Stimulated activated CD8-positive, alpha-beta memory T cell treated with anti-CD3 and anti-CD28 coated beads, Interleukin-2, amount 100 ng/mL, for 1 hour (primary cell): ENCODE measurements around the gene RNF157.
"Not testable (repeated sequence)": the region's sequence is repeated elsewhere in the genome, so short reads cannot be mapped to it uniquely, and the experiment has no call there.

Source experiments
- DNase-seq, 2 donors: peaks; one replicate each; pipeline ENCODE4 v3.0.0-alpha.2; 2020; ENCODE audit warnings: low read depth in 2 of 2

The RNF157 gene

DNA sequence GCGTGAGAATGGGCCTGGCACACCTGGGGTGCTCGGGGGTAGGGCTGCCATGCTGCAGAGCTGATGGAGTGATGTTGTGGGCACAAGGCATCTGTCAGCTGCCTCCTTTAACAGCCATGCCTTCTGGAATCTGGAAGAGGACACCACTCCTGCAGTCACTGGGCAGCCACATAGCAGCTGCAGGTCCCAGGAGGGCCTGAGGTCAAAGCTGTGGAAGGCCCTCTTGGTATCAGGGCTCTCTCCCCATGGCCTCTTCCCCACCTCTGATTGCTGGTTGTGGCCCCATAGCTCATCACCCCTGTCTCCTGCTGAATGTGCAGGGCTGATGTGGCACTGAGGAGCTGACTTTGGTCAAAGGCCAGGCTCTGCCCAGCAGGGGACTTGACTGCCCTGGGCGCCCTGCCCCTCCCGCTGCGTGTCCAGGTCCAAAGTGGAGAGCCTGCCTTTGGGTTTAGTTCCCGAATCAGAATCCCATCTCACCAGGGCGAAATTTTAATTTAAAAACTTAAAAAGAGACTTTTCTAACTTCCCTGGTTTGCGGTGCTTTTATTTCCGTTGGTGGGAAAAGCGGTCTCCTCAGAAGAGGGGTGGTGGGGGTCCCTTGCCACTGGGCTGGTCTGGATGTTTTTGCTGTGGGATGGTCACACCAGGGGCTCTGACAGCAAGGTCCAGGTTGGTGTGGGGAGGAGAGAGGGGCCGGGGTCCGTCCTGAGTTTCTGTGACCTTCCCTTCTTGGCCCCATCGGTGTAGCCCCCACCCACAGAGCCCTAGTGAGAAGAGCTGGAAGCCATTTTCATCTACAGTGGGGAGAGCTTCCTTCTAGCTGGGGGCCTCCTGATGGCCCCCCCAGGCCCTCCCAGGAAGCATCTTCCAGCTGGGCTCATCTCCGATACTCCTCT, 30.7 kb upstream of the RNF157 start:
- DNase-seq: no peak

DNA sequence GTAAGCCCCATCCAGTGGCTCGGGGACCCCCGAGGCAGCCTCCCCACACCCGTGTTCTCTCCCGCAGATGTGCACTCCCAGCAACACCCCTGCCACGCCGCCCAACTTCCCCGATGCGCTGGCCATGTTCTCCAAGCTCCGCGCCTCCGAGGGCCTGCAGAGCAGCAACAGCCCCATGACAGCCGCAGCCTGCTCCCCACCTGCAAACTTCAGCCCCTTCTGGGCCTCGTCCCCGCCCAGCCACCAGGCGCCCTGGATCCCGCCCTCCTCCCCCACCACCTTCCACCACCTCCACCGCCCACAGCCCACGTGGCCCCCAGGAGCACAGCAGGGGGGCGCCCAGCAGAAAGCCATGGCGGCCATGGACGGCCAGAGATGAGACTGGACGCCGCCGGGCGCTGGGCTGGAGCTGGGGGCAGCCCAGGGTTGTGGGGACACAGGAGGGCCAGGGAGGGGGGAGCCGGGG, 29.9 kb upstream of the RNF157 start:
- DNase-seq: no peak

DNA sequence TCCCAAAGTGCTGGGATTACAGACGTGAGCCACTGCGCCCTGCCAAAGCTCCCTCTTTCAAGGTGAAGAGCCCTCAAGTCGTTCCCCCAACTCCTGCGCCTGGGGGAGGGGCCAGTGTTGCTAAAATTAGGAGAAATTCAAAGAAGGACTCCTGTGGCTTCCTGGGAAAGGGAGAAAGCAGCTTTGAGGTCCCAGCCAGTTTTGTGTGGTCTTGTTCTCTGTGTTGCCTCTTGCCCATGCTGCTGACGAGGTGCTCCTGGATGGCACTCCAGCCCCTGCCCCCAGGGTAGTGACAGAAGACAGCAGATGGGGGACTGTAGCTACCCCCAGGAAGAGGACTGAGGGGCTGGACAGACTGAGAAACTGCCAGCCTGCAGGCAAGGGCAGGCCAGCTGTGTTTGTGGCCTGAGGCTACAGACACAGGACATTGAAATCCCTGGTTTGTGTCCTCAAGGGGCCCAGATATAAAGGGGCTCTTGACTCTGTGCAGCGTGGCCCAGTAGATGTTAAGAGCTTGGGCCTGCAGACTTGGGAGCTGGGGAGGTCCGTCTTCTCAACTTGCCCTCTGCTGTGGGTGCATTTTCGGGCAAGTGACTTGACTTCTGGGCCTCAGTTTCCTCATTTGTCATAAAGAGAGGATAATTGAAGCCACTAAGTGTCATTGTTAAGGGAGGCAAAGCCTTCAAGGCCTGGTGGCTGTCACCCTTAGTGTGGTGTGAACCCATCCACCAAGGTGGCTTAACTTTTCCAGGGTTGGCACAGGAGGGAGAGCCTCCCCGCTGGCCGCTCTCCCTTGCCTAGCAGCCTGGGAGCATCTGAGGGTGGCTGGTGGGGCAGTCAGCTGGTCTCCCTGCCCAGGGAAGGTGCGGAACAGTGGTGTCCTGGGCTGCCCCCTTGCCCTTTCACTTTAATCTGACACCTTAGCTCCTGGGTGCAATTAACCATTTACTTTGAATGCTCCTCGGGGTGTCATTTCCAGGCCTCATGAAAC, 29.0 kb upstream of the RNF157 start:
- DNase-seq: no peak

DNA sequence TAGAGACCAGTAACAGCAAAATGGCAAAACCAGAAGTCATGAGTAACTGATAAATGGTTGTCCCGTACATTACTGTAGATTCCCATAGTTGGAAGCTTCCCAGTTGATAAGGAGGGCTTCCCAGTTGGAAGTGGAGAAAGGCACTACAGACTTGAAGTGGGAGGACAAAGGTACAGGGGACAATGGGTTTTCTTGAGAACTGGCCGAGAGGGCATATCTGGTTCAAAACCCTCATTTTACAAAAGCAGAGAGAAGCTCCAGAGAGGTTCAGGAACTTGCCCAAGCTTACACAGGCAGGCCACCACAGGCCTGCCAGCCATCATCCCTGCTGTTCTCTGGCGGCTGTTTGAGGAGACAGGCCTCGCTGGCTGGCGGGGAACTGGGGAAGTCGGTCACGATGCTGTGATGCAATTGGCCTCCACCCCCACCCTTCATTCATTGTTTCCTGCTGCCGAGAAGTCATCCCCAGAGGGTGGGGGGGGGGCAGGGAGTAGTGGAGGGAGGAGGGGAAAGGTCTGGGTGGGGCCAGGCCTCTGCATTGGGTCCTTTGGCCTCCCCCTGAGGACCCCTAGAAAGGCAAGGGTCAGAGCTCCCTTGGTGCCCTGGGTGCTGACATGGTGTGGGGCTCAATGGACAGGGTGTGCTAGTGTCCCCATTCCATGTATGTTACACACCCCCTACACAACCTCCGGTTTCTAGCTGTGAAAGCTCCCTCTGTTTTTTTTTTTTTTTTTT, 27.9 kb upstream of the RNF157 start:
- peak in 1 of 2 donors; percentile 38 for DNase-seq

DNA sequence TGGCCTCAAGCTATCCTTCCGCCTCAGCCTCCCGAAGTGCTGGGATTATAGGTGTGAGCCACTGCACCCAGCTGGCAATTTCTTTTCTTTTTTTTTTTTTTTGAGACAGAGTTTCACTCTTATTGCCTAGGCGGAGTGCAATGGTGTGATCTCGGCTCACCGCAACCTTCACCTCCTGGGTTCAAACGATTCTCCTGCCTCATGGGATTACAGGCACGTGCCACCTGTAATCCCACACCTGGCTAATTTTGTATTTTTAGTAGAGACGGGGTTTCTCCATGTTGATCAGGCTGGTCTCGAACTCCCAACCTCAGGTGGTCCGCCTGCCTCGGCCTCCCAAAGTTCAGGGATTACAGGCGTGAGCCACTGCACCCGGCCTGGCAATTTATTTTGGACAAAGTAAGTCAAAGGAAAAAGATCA, 27.3 kb upstream of the RNF157 start:
- DNase-seq: not testable (repeated sequence)

DNA sequence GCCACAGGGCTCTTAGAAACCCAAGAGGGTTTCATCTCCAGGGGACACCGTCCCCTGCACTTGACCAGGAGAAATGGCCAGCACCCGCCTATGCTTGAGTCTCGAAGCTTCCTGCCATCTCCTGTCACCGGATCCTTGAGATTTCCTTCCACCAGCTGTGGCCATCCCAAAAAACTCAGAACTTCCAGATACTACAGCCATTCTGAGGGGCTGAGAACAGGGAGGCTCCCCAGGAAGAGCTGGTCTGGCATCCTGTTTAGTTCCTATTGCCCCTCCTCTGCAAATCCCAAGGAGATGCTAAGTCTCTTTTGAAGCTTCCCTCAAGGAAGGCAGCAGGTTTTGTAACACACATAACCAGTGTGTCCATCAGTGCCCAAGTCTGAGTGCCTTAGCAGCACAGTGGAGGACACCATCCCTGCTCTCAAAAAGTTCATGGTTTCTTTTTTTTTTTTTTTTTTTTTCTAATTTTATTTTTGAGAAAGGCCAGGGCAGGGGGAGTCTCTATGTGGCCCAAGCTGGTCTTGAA, 26.8 kb upstream of the RNF157 start:
- DNase-seq: no peak

DNA sequence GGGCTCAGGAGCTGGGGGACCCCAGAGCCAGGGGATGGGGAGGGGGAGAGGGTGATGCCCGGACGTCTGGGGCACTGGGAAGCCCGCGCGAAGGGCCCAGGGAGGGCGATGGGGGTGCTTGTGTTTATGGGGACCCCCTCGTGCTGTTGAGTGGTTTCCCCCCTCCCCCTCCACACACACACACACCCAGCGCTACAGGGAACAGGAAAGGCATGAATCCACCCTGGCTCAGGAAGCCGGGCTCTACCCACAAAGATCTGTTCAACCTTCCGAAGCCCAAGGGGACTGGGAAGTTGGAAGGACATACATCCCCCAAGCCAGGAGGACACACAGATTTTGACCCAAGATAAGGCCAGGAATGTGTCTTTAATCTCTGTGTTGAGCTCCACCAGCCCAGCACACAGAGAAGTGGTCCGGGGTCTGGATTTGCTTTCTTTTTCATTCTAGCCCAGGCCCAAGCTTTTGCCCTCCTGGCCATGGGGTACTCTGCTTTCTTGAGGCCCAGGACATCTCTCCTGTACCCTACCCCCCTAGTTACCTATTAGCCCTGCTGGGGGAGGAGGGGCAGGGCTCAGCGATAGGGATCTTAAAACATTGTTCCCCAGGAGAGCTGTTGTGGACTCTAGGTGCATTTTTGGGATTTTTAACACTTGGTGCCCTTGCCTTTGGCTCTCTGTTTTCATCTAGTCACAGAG, 26.1 kb upstream of the RNF157 start:
- DNase-seq: no peak

DNA sequence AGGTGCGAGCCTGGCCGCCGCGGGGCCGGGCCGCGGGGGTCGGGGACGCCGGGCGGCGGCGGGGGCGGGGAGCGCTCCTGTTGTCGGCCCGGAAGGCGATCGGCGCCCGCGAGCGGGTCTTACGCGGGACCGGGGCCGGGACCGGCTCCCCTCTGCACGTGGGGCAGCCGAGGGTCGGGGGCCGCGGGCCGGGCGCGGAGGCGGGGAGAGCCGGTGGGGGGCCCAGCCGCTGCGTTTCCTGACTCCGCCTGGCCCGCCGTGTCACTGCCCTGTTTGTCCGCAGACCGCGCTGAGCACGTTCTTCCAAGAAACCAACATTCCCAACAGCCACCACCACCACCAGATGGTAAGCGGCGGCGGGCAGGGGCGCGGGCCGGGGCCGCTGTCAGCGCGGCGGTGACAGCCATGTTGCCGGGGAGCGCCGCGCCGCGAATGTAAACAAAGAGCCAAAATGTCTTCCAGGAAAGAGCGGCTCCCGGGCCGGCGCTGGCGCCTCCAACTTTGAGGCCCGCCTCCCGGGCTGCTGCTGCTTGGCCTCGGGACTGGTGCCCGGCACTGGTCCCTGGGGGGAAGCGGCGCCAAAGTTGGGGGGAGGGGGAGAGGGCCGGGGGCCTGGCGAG, 25.4 kb upstream of the RNF157 start:
- no peak for DNase-seq

DNA sequence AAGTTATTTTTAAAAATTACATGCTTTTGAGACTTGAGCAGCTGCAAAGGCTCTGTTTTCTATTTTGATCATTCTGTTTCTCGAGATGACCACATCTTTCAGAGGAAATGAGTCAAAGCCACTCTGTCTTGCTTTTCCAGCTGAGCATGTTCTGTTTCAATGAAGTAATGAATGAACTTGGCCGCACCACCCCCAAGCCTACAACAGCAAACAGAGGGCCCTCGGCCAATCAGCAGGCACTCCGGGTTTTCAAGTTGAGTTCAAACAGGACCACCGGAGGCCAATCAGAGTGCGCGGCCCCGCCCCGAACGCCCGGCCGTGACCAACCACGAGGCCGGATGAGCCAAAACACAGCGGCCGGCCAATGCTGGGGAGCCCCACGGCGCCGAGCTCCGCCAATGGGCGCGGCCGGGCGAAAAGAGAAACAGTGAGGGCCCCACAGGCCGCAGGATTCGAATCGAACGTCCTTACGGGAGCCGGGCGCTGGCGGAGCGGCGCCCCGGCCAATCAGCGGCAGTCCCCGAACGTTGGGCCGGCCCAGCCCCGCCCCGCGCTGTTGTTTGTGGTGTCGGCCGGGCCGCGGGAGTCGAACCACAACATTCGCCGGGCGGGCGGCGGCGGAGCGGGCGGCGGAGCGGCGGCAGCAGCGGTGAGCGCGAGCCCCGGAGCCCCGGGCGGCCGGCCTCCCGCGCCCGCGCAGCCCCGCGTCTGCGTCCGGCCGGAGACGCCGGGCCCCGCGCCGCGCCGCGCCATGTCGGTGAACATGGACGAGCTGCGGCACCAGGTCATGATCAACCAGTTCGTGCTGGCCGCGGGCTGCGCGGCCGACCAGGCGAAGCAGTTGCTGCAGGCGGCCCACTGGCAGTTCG, 24.7 kb upstream of the RNF157 start, which contains the start of gene UBALD2:
UBALD2 (plus strand) TSS at position 594 of the 869 bp plus-strand sequence; CDS start at position 752, 158 bp downstream.
- DNase-seq: peak; percentile 98

DNA sequence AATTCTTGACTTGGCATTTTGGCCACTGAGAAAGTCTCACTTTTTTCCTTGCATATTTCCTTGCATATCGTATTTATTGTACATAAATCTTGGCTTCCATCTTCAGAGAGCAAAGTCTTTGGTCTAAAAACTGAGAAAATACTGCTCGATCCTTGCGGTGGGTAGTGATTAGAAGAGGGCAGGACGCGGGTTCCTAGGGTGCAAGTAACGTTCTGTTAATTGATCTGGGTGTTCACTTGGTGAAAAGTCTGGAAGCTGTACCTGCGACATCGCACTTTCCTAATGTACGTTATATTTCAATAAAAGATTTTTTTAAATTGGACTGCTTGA, 24.1 kb upstream of the RNF157 start:
- no peak for DNase-seq

DNA sequence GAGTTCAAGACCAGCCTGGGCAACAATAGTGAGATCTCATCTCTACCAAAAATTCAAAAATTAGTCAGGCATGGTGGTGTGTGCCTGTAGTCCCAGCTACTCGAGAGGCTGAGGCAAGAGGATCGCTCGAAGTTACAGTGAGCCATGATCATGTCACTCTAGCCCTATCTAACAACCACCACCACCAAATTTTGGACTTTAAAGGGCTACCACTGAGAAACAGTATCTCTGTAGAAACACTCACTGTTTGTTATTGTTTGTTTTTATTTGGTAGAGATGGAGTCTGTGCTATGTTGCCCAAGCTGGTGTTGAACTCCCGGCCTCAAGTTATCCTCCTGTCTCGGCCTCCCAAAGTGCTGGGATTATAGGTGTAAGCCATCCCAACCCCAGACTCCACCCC, 23.6 kb upstream of the RNF157 start:
- DNase-seq: no peak

DNA sequence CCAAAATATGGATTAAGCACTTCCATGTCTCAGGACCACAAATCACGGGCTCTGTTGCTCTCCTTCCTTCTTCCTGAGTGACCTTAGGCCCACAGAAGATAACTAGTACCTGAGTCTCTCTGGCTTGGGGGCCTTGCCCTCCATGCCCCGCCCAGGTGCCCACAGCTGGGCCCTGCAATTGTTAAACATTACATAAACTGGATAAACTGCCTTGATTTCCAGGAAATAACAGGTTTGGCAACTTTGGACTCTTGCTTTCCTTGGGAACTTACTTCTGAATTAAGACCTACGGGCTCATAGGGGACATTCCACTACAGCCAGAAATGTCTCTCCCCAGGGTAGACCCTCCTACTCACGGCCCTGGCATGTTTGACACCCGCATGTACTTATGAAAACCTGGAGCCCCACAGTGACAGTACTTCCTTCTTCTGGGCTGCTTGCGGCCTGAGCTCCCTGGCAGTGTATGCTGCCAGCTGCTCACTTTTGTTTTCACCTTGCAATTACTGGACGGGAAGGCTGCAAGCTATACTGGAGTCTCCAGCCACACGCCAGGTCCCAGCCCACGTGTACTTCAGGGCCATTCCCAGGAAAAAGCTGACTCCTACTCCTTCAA, 22.5 kb upstream of the RNF157 start:
- DNase-seq: no peak

DNA sequence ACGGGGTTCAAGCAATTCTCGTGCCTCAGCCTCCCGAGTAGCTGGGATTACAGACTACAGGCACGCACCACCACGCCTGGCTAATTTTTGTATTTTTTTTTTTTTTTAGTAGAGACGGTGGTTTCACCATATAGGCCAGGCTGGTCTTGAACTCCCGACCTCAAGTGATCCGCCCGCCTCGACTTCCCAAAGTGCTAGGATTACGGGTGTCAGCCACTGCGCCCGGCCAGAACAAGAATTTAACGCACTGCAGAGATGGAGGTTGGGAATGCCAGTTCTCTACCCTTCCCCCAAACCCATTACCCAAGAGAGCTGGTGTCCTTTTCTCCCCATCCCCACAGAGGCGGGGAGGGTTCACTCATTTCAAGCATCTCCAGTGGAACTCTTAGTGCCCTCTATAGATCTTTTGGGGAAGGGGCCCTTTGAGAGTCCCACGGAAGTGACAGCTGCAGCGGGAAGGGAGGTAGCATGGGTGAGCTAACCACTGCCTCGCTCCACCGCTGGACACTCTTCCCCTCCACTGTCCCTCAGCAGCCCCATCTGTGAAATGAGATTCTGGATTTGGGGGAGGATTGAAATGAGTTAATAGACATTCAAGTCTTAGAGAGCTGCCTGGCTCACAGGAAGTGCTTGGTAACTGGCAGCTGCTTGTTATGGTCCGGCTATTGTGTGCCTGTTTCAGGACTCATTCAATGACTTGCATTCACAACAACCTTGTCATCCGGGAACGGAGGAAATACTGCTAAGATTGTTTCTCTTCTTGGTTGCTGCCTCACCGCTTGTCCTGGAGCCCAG, 21.3 kb upstream of the RNF157 start:
- DNase-seq: no peak

DNA sequence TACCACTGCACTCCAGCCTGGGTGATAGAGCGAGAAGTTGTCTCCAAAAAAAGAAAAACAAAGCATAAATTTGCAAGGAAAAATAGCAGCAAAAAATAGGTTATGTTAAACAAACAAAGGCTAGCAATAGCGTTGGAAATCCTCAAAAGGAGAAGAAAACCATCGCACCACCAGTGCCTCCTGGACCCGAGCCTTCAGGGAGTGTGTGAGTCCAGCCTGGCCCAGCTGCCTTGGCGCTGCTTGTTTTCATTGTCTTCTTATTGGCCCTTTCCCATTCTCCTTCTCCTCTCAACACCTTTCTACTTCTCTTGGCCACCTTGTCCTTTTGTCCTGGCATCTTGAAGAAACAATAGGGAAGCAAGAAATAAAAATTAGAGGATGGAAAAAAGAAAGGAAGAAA, 20.4 kb upstream of the RNF157 start:
- DNase-seq: no peak

DNA sequence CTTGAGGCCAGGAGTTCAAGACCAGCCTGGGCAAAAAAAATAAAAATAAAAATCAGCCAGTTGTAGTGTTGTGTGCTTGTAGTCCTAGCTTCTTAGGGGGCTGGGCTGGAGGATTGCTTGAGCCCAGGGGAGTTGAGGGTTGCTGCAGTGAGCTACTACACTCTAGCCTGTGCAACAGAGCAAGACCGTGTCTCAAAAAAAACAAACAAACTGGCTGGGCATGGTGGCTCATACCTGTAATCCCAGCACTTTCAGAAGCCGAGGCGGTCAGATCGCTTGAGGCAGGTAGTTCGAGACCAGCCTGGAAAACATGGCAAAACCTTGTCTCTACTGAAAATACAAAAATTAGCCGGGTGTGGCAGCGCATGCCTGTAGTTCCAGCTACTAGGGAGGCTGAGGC, 19.9 kb upstream of the RNF157 start:
- no peak for DNase-seq

DNA sequence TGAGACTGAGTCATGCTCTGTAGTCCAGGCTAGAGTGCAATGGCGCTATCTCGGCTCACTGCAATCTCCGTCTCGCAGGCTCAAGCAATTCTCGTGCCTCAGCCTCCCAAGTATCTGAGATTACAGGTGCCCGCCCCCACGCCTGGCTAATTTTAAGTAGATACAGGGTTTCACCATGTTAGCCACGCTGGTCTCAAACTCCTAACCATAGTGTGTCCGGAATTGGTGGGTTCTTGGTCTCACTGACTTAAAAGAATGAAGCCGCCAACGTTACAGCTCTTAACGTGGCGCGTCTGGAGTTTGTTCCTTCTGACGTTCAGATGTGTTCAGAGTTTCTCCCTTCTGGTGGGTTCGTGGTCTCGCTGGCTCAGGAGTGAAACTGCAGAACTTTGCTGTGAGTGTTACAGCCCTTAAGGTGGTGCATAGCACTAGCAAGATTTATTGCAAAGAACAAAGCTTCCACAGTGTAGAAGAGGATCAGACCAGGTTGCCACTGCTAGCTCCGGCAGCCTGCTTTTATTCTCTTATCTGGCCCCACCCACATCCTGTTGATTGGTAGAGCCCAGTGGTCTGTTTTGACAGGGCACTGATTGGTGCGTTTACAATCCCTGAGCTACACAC, 16.2 kb upstream of the RNF157 start:
- not testable (repeated sequence) for DNase-seq

DNA sequence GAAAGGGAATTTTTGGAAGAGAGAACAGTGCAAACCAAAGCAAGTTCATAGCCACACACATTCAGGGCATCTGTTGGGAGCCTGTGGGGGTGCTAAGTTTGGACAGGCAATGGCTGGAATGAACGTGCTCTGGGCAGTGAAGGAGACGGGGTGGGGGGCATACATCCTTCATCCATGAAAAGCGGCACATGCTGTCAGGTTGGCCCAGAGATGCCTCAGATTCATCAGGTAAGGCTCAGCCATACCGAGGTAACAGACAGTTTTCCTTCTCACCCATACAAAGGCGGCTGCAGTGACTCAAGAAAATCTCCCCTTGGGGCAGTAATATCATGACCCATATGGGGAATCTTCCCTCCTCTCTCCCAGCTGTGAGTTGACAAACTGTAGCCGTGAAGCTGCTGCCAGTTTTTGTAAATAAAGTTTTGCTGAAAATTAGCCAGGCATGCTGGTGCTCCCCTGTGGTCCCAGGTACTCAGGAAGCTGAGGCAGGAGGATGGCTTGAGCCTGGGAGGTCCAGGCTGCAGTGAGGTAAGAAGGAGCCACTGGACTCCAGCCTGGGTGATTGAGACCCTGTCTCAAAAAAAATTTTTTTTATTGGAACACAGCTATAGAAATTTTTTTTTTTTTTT, 15.6 kb upstream of the RNF157 start:
- DNase-seq: no peak
